Common myeloid progenitor, CD34-positive (primary cell): ENCODE measurements around the gene SLC39A9. TPM values are rescaled to one million over a fixed set of nuclear protein-coding genes. Genes with fewer than 3 reads are reported as not detected.

ENCODE experiments used
- CTCF ChIA-PET: fragments of 350-600 bp; sonication (Branson Sonifier 250); formaldehyde crosslinking; loops from one replicate; lab custom pipeline; 2021; ENCODE audit warnings: antibody characterized with exemption; lab: Charles Lee
- POLR2A ChIA-PET: fragments of 350-600 bp; sonication (Branson Sonifier 250); formaldehyde crosslinking; loops from one replicate; lab custom pipeline; 2021; ENCODE audit warnings: antibody characterized with exemption; lab: Charles Lee
- DNase-seq, 3 donors: peaks; one replicate each; pipeline versions ENCODE4 v3.0.0 to v3.0.0-alpha.2; 2013
- H3K27ac ChIP-seq, 2 experiments: 1 replicate in 1 of 2; 2 replicates in 1 of 2; pipeline ENCODE4 v1.7.0; 2013; ENCODE audit warnings: inconsistent platforms in 2 of 2, low read length in 2 of 2, mild to moderate bottlenecking in 2 of 2, low read depth in 1 of 2, moderate library complexity in 1 of 2; ENCODE audit not compliant: severe bottlenecking in 2 of 2, insufficient read depth in 1 of 2, poor library complexity in 1 of 2
- H3K27me3 ChIP-seq, 5 experiments: replicated peaks in 2 of 5; 1 replicate in 3 of 5; 2 replicates in 2 of 5; pipeline versions ENCODE4 v1.6.1 to v1.7.0; 2013; ENCODE audit warnings: low read length in 4 of 5, mild to moderate bottlenecking in 2 of 5, moderate library complexity in 2 of 5, inconsistent platforms in 1 of 5; ENCODE audit not compliant: insufficient read depth in 5 of 5, control insufficient read depth in 4 of 5
- H3K36me3 ChIP-seq, 4 experiments: 1 replicate in 2 of 4; 2 replicates in 2 of 4; pipeline versions ENCODE4 v1.6.1 to v1.7.0; 2013; ENCODE audit warnings: low read length in 3 of 4, control low read depth in 1 of 4, mild to moderate bottlenecking in 1 of 4; ENCODE audit not compliant: control insufficient read depth in 4 of 4, insufficient read depth in 4 of 4
- H3K4me1 ChIP-seq, 4 experiments: 1 replicate in 3 of 4; 2 replicates in 1 of 4; pipeline versions ENCODE4 v1.6.1 to v1.7.1; 2013; ENCODE audit warnings: low read length in 3 of 4, mild to moderate bottlenecking in 3 of 4, control low read depth in 1 of 4, inconsistent platforms in 1 of 4, moderate library complexity in 1 of 4; ENCODE audit not compliant: control insufficient read depth in 4 of 4, insufficient read depth in 4 of 4; ENCODE audit errors: control extremely low read depth in 1 of 4
- H3K4me3 ChIP-seq, 7 experiments: 1 replicate in 4 of 7; 2 replicates in 3 of 7; pipeline versions ENCODE4 v1.5.1 to v1.7.0; 2013; ENCODE audit warnings: mild to moderate bottlenecking in 7 of 7, low read length in 6 of 7, moderate library complexity in 6 of 7, inconsistent platforms in 2 of 7, low read depth in 2 of 7, control low read depth in 1 of 7; ENCODE audit not compliant: insufficient read depth in 4 of 7, control insufficient read depth in 1 of 7; ENCODE audit errors: extremely low read depth in 1 of 7
- H3K9me3 ChIP-seq, 5 experiments: 1 replicate in 4 of 5; 2 replicates in 1 of 5; pipeline versions ENCODE4 v1.6.1 to v1.7.1; 2013; ENCODE audit warnings: low read length in 4 of 5, mild to moderate bottlenecking in 2 of 5, inconsistent platforms in 1 of 5, low read depth in 1 of 5, moderate library complexity in 1 of 5; ENCODE audit not compliant: control insufficient read depth in 4 of 5, insufficient read depth in 2 of 5; ENCODE audit errors: control extremely low read depth in 1 of 5
- WGBS: methylation state at CpG from one replicate; pipeline ENCODE4 v1.1.5; 2013; ENCODE audit not compliant: insufficient coverage; 5-methylcytosine and 5-hydroxymethylcytosine counted together
- polyA plus RNA-seq: library from polyadenylated mRNA; unstranded; fragments of 120-200 nt; gene quantifications from one replicate; pipeline ENCODE4 v1.2.1, GENCODE V29; 2013

Gene SLC39A9, protein sequence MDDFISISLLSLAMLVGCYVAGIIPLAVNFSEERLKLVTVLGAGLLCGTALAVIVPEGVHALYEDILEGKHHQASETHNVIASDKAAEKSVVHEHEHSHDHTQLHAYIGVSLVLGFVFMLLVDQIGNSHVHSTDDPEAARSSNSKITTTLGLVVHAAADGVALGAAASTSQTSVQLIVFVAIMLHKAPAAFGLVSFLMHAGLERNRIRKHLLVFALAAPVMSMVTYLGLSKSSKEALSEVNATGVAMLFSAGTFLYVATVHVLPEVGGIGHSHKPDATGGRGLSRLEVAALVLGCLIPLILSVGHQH
- polyA plus RNA-seq, result 23.6 TPM

DNA sequence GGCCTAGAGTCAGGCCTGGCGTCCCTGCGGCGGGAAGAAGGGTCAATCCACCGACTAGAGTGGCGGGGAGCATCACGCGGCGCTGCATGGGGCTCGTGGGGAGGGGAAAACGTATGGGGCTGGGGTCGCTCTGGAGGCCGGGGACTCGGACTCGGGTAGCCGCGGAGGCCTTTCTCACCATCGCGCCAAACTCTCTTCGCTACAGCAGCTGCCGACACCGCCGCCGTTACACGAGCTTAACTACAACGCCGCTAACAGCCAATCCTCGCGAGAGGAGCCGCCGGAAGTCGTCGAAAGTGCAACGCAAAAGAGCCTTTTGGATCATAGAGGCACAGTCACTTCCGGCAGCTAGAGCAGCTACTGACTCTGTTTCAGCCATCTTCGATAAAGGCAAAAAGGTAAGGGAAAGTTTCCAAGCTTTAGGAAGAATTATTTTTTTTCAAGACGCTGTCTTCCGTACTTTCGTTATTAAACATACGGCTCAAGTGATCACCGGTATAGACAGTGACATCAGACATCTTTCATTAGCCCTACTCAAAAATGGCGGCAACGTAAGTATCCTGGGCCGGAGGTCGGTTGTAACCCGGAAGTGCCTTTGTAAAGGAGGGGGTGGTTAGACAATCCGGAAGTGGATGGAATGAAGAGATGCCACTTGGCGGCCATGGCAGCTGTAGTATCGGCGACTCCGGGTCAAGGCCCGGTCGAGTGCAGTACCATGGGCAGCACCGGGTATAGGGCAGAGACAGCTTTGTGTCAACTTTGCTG lies at the start of gene SLC39A9, which contains the start of gene ERH:
Gene SLC39A9 (plus strand): TSS at position 640 of the 765 bp plus-strand sequence. CDS start 678 bp downstream, outside the sequence.
Gene ERH (minus strand): TSS at position 247 of the 765 bp plus-strand sequence. CDS start 66 bp downstream, at position 181.
- ChIA-PET POLR2A (interaction anchor here (1.1 kb wide), 1 partner anchor 247 kb away, joined by 4 read pairs; no protein-coding TSS in a partner anchor), CTCF (interaction anchor here (1.1 to 1.5 kb wide), 2 partner anchors 49 to 61 kb away, joined by 3 to 5 read pairs; no protein-coding TSS in a partner anchor)
- Histone ChIP-seq H3K9me3 (no peaks in the 10 kb centered on the region), H3K36me3 (peaks cover 5 to 31% (median 19%) of the 10 kb centered on the region in 4 experiments), H3K27me3 (no peaks in the 10 kb centered on the region), H3K4me1 (peaks cover 13 to 37% (median 35%) of the 10 kb centered on the region in 4 experiments), H3K4me3 (peak within 1 kb of the TSS; percentile 87 to 96 (median 90)), H3K27ac (peak within 1 kb of the TSS; percentile 95 to 96)
- WGBS, result under 1% methylated on average over 47 of the region's 53 CpGs
- peak; percentile 97 to 99 (median 99) for DNase-seq

GRCh38 chr14:69349091-69349777 lies 49.3 kb upstream of the SLC39A9 start:
- Histone ChIP-seq H3K9me3 (no peaks in the 10 kb centered on the region), H3K27ac (no peak overlapping the region), H3K4me3 (no peak overlapping the region), H3K4me1 (peaks cover 0 to 7% (median 0%) of the 10 kb centered on the region in 4 experiments), H3K27me3 (peaks cover 0 to 4% (median 0%) of the 10 kb centered on the region in 5 experiments), H3K36me3 (no peaks in the 10 kb centered on the region)
- 95% methylated on average over 10 of the region's 11 CpGs for WGBS
- ChIA-PET CTCF (no interaction called here), POLR2A (no interaction called here)
- no peak for DNase-seq

GRCh38 chr14:69350892-69351291 lies 47.6 kb upstream of the SLC39A9 start:
- Histone ChIP-seq H3K27me3 (peaks cover 0 to 4% (median 0%) of the 10 kb centered on the region in 5 experiments), H3K27ac (no peak overlapping the region), H3K36me3 (no peaks in the 10 kb centered on the region), H3K9me3 (no peaks in the 10 kb centered on the region), H3K4me1 (peaks cover 0 to 11% (median 0%) of the 10 kb centered on the region in 4 experiments), H3K4me3 (no peak overlapping the region)
- ChIA-PET POLR2A (no interaction called here), CTCF (interaction anchor here (0.9 to 1.5 kb wide), 6 partner anchors 8 to 108 kb away, joined by 3 read pairs; no protein-coding TSS in a partner anchor)
- no peak for DNase-seq
- WGBS, result 91% methylated on average over 1 of the region's 5 CpGs

DNA sequence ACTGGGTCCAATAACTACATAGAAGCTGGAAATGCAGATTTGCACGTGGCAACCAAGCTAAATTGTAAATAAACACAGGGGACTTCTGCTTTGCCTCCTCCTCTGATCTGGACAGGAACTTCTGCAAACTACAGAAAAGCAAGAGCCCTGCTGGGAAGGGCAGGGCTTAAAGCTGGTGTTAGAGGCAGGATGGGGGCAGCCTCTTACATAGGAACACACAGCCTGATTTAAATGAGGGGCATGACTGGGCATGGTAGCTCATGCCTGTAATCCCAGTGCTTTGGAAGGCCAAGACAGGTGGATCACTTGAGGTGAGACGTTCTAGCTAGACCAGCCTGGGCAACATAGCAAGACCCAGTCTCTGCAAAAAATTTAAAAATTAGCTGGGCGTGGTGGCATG lies 47.1 kb upstream of the SLC39A9 start:
- H3K27ac ChIP-seq, result no peak overlapping the region
- CTCF ChIA-PET, result interaction anchor here (0.9 to 1.5 kb wide), 6 partner anchors 8 to 109 kb away, joined by 3 read pairs; no protein-coding TSS in a partner anchor
- 73% methylated on average over 3 of the region's 3 CpGs for WGBS

DNA sequence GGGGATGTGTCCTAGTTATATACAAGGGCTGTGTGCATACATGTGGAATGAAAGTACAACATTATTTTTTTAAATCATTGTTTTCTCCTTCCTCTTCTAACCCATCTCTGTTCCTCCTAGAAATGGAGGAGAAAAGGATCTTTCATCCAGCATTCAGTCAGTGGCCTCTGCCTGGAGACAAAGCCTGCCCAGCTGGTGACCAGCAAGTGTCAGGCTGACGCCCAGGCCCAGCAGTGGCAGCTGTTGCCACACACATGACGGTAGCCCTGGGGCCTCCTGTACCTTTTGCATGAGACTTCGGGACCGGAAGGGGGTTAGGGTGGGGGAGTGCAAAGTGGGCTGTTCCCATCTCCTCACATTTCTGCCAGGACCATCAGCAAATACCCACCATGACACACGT lies 46.6 kb upstream of the SLC39A9 start:
- no peaks in the 10 kb centered on the region for H3K9me3 ChIP-seq
- POLR2A ChIA-PET, result no interaction called here
- CTCF ChIA-PET, result interaction anchor here (1.1 to 1.5 kb wide), 4 partner anchors 9 to 109 kb away, joined by 3 read pairs; no protein-coding TSS in a partner anchor
- no peak for DNase-seq
- H3K27ac ChIP-seq, result no peak overlapping the region
- peaks cover 0 to 2% (median 0%) of the 10 kb centered on the region in 5 experiments for H3K27me3 ChIP-seq
- H3K4me1 ChIP-seq, result peaks cover 0 to 11% (median 0%) of the 10 kb centered on the region in 4 experiments
- WGBS, result 94% methylated on average over 2 of the region's 5 CpGs
- H3K36me3 ChIP-seq, result no peaks in the 10 kb centered on the region
- no peak overlapping the region for H3K4me3 ChIP-seq

More for the DNA sequence above, 47.1 kb upstream of the SLC39A9 start:
- Histone ChIP-seq H3K9me3 (no peaks in the 10 kb centered on the region), H3K4me3 (no peak overlapping the region), H3K27me3 (peaks cover 0 to 4% (median 0%) of the 10 kb centered on the region in 5 experiments), H3K4me1 (peaks cover 0 to 11% (median 0%) of the 10 kb centered on the region in 4 experiments), H3K36me3 (no peaks in the 10 kb centered on the region)
- POLR2A ChIA-PET, result no interaction called here
- DNase-seq, result peak in 2 of 3 donors; percentile 70 to 75

GRCh38 chr14:69353168-69353567 lies 45.3 kb upstream of the SLC39A9 start:
- peaks cover 0 to 11% (median 0%) of the 10 kb centered on the region in 4 experiments for H3K4me1 ChIP-seq
- ChIA-PET CTCF (no interaction called here), POLR2A (no interaction called here)
- no peaks in the 10 kb centered on the region for H3K9me3 ChIP-seq
- no peak for DNase-seq
- no peaks in the 10 kb centered on the region for H3K36me3 ChIP-seq
- H3K27ac ChIP-seq, result no peak overlapping the region
- H3K4me3 ChIP-seq, result no peak overlapping the region
- 100% methylated on average over 2 of the region's 3 CpGs for WGBS
- H3K27me3 ChIP-seq, result no peaks in the 10 kb centered on the region
